ENCODE results near the gene TENT5C. TPM values are rescaled to one million over a fixed set of nuclear protein-coding genes. Genes with fewer than 3 reads are reported as not detected.

TENT5C gene
- total RNA-seq, 3 donors from 2014 or later, result 16.5 to 37.4 (median 32.1) TPM

DNA sequence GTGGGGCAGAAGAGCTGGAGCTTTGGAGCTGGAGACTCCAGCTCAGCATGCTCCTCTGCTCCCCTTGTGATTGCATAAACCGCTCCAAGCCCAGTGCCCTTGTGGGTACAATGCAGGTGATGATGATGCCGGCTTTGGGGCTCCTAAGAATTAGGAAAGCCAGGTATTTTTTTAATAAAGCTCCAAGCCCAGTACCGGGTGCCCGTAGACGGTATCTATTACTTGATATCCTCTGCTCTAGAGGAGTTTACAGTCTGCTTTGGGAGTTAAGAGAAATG, 27.2 kb downstream of the TENT5C start:
- DNase-seq (no peak), ATAC-seq (no peak)
- TF ChIP-seq, protein P1, sequence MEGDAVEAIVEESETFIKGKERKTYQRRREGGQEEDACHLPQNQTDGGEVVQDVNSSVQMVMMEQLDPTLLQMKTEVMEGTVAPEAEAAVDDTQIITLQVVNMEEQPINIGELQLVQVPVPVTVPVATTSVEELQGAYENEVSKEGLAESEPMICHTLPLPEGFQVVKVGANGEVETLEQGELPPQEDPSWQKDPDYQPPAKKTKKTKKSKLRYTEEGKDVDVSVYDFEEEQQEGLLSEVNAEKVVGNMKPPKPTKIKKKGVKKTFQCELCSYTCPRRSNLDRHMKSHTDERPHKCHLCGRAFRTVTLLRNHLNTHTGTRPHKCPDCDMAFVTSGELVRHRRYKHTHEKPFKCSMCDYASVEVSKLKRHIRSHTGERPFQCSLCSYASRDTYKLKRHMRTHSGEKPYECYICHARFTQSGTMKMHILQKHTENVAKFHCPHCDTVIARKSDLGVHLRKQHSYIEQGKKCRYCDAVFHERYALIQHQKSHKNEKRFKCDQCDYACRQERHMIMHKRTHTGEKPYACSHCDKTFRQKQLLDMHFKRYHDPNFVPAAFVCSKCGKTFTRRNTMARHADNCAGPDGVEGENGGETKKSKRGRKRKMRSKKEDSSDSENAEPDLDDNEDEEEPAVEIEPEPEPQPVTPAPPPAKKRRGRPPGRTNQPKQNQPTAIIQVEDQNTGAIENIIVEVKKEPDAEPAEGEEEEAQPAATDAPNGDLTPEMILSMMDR (IDR thresholded peaks at IDR 0.05), result no peak
- H3K36me3 ChIP-seq (ENCODE audit: low read depth), result no peaks in the 10 kb centered on the region
- intact Hi-C loops (cut with DNase I, micrococcal nuclease), result no loop called here
- no peaks in the 10 kb centered on the region for H3K9me3 ChIP-seq
- no peak overlapping the region for H3K4me3 ChIP-seq
- H3K4me1 ChIP-seq (ENCODE audit: low read depth), result no peaks in the 10 kb centered on the region

DNA sequence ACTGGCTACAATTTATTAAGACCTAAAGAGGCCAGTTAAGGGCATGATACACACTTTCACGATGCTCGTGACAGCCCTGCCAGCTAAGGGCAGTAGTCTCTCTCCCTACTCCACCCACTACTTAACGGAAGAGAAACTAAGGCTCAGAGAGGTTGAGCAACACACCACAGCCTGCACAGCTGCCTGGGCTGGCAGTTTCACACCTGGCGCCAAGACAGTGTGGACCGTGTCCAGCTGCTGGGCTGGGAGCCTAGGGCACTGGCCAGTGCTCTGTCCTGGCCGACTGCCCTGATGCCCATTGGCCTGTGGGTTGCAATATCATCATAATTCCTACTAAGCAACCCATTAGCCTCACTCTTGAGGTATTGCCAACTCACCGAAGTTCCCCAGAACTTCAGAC, 27.6 kb downstream of the TENT5C start:
- Histone ChIP-seq H3K4me1 (ENCODE audit: low read depth) (no peaks in the 10 kb centered on the region), H3K36me3 (ENCODE audit: low read depth) (no peaks in the 10 kb centered on the region), H3K4me3 (no peak overlapping the region), H3K9me3 (no peaks in the 10 kb centered on the region)
- ATAC-seq (peak; percentile 24), DNase-seq (no peak)
- intact Hi-C loops (cut with DNase I, micrococcal nuclease), result no loop called here
- TF ChIP-seq, protein P1 (IDR thresholded peaks at IDR 0.05), result no peak

DNA sequence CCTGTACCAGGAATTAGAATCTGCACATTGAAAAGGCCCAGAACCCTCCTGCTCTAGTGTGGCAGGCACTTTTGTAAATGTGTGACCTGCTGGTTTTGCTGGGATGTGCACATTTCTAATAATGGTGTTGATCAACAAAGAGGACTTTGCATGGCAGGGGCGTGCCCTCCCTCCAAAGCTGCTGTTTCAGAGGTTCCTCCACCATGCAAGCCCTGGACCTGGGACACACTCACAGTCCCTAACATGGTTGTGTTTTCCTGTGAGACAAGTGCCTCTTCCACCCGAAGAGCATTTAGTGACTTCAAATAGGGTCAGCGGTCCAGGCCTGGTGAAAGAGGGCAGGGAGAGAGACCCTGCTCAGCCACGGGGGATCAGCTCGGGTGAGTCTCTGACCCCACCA, 28.1 kb downstream of the TENT5C start:
- TF ChIP-seq, protein P1 (IDR thresholded peaks at IDR 0.05), result no peak
- Histone ChIP-seq H3K36me3 (ENCODE audit: low read depth) (no peaks in the 10 kb centered on the region), H3K4me1 (ENCODE audit: low read depth) (no peaks in the 10 kb centered on the region), H3K9me3 (no peaks in the 10 kb centered on the region), H3K4me3 (no peak overlapping the region)
- ATAC-seq (no peak), DNase-seq (no peak)
- intact Hi-C loops (cut with DNase I, micrococcal nuclease), result no loop called here

DNA sequence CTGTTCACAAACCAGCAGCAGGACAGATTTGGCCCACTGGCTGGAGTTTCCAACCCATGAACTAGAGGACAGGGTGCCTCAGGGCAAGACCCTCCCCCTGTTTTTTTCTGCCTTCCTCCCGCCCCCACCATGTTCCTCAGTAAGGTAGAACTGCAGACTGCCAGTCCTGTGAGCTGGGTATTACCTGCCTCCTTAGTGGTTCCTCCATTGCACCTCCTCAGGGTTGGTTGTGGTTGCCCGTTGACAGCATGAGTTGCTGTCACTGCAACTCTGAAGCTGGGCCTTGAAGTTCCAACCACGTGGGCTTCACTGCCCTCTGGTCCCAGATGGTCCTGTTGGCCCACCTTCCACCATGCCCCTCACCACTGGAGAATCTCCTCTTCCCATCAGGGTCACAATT, 28.8 kb downstream of the TENT5C start:
- DNase-seq (no peak), ATAC-seq (no peak)
- no peaks in the 10 kb centered on the region for H3K36me3 ChIP-seq (ENCODE audit: low read depth)
- H3K9me3 ChIP-seq, result no peaks in the 10 kb centered on the region
- TF ChIP-seq, protein P1 (IDR thresholded peaks at IDR 0.05), result no peak
- intact Hi-C loops (cut with DNase I, micrococcal nuclease), result no loop called here
- H3K4me3 ChIP-seq, result no peak overlapping the region
- H3K4me1 ChIP-seq (ENCODE audit: low read depth), result no peaks in the 10 kb centered on the region

DNA sequence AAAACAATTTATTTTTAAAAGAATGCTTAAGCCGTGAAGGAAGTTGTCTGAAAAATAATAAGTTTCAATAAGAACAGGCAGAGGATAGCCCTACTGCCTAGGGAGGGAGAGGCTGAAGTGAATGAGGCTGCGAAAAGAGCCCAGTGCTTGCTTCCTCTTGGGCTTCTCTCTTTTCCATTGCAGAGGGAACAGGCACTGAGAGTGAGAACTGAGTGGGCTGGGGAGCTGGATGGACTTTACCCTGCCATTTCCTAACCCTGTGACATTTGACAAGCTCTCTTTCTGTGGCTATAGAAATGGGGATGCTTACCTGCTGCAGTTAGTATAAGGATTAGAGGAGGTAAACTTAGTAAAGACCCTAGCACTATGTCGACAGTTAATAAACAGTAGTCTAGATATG, 30.0 kb downstream of the TENT5C start:
- Histone ChIP-seq H3K4me1 (ENCODE audit: low read depth) (no peaks in the 10 kb centered on the region), H3K9me3 (no peaks in the 10 kb centered on the region), H3K4me3 (no peak overlapping the region), H3K36me3 (ENCODE audit: low read depth) (no peaks in the 10 kb centered on the region)
- TF ChIP-seq, protein P1 (IDR thresholded peaks at IDR 0.05), result no peak
- DNase-seq (no peak), ATAC-seq (no peak)
- intact Hi-C loops (cut with DNase I, micrococcal nuclease), result no loop called here

DNA sequence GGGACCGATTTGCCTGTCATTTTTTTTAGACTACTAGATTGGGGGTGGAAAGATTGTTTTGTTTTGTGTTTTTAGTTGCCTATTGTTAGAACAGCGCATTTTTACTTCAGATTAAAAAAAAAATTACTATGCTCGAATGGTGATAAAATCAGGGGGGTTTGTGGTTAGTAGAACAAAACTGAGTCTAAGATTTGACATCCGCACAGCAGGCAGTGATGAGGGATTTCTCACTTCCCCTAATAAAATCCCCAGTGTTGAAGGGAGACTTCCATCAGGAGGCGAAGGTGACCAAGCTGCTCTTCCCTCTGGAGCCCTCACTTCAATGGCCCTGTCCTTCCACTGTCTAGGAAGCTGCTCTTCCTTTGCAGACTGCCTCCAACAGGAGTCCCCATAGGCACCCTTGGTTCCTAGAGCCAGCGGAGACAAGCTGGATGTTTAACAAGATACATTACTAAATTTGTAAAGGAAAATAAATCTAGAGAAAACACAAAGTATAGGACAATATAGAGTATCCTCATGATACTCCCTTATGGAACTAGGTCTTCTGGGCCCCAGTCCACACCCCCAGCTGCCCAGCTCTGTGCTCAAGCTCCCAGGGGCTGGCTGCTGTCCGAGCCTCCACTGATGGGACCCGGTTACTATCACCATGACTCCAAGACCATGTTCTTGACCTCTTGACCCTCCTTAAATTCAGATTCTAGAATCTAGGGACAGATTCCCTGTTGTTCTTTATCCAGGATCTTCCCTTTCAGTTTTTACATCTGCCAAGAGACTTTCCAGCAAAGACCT, 31.0 kb downstream of the TENT5C start:
- ATAC-seq, result no peak
- H3K9me3 ChIP-seq, result no peaks in the 10 kb centered on the region
- no peak for DNase-seq
- TF ChIP-seq, protein P1 (IDR thresholded peaks at IDR 0.05), result no peak
- no peaks in the 10 kb centered on the region for H3K36me3 ChIP-seq (ENCODE audit: low read depth)
- intact Hi-C loops (cut with DNase I, micrococcal nuclease), result no loop called here
- no peak overlapping the region for H3K4me3 ChIP-seq
- H3K4me1 ChIP-seq (ENCODE audit: low read depth), result no peaks in the 10 kb centered on the region

All from mucosa of descending colon (tissue), 3 donors.